CMK (cell line): Measurements from ENCODE around the gene RPS6KB1.
"Not testable (repeated sequence)": the region's sequence is repeated elsewhere in the genome, so short reads cannot be mapped to it uniquely, and the experiment has no call there.

ENCODE experiments used
- DNase-seq: peaks from one replicate; pipeline ENCODE4 v3.0.0-alpha.2; 2010; ENCODE audit warnings: low read depth

RPS6KB1 gene

GRCh38 chr17:59941131-59941530 is 48.2 kb downstream of the RPS6KB1 start:
- DNase-seq = no peak

- DNase-seq = not testable (repeated sequence)
These were observed 53.5 kb downstream of the RPS6KB1 start for GRCh38 chr17:59946433-59946832.

GRCh38 chr17:59947310-59947709 is 54.4 kb downstream of the RPS6KB1 start:
- DNase-seq = not testable (repeated sequence)

GRCh38 chr17:59950049-59950448 is 57.1 kb downstream of the RPS6KB1 start:
- DNase-seq = no peak

- no peak for DNase-seq
These were observed 61.9 kb downstream of the RPS6KB1 start for GRCh38 chr17:59954856-59955255.

GRCh38 chr17:59959574-59959973 is 66.7 kb downstream of the RPS6KB1 start:
- not testable (repeated sequence) for DNase-seq

- no peak for DNase-seq
These were observed 69.9 kb downstream of the RPS6KB1 start for GRCh38 chr17:59962739-59963318.

GRCh38 chr17:59963738-59964481 is 71.0 kb downstream of the RPS6KB1 start:
- no peak for DNase-seq

- DNase-seq = peak; percentile 49
These were observed 71.8 kb downstream of the RPS6KB1 start, which contains the start of gene RNFT1 for GRCh38 chr17:59964482-59965328. Gene RNFT1 (minus strand): TSS chr17:59964740. CDS start chr17:59964663, 77 bp downstream.

- not testable (repeated sequence) for DNase-seq
These were observed 78.8 kb downstream of the RPS6KB1 start for GRCh38 chr17:59971771-59972170.

- DNase-seq = no peak
These were observed 79.9 kb downstream of the RPS6KB1 start for GRCh38 chr17:59972778-59973177.

GRCh38 chr17:59973483-59973882 is 80.6 kb downstream of the RPS6KB1 start:
- not testable (repeated sequence) for DNase-seq

GRCh38 chr17:59975166-59975565 is 82.2 kb downstream of the RPS6KB1 start:
- not testable (repeated sequence) for DNase-seq

- DNase-seq = not testable (repeated sequence)
These were observed 103.7 kb downstream of the RPS6KB1 start for GRCh38 chr17:59996608-59997007.
